IPS DF 19.7 (cell line): Measurements from ENCODE around the gene DCLK2.
"Not testable (repeated sequence)": the region's sequence is repeated elsewhere in the genome, so short reads cannot be mapped to it uniquely, and the experiment has no call there.

Experiments
- DNase-seq: peaks from one replicate; pipeline ENCODE4 v3.0.0-alpha.2; 2013; ENCODE audit warnings: low read depth, low spot score

DCLK2 gene

GRCh38 chr4:150149381-150149780 is 71.1 kb downstream of the DCLK2 start:
- no peak for DNase-seq

DNA sequence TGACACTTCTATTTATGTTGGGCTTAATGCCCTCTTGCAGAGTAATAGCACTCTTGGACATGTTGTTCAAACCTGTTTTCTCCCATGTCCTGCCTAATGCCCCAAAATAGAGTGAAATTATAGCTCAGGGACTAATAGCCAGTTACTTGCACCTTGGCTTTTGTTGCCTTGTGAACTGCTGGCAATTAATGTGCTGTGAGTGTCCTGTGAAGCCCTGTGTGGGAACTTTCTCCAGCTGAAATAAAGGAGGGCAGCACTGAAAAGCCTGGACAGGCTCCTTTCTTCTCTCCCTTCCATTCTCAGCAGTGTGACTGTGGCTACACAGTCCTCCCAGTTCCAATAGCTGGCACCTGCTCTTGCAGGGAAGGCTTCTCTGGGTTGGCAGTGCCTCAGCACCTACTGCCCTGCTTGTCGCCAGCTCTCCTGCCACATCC is 72.4 kb downstream of the DCLK2 start:
- DNase-seq: no peak

DNA sequence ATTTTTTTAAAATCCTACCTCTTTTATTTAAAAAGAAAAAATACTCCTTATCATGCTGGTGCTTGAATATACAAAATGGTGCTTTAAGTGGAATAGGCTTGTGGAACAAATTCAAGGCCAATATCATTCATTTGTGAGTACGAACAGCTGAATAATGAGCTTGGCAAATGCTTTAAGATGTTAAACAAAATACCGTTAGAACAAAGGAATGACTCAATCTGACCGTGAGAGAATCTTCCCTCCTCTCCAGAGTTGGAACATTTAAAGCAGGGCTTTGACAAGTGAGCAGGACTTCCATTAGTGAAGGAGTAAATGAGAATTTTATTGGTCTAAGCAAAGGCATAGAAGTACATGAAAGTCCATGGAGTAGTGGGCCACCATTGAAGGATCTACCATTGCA is 74.5 kb downstream of the DCLK2 start:
- DNase-seq: no peak

DNA sequence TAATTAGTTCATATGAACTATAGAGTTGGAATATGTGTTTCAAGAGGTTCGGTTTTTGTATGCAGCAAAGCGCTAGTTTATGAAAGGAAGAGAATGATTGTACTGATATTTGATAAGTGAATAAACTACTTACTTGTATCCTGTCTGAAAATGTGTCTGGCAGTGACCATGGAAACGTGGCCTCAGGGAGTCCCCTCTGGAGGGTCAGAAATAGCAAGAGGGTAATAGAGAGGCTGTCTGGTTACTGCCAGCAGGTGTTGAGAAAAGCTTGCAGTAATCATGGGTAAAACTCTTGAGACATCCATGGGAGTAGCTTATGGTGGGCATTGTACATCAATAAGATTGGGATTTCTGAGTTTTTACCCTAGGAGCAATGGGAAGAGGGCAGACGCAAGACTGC is 77.1 kb downstream of the DCLK2 start:
- DNase-seq: no peak

DNA sequence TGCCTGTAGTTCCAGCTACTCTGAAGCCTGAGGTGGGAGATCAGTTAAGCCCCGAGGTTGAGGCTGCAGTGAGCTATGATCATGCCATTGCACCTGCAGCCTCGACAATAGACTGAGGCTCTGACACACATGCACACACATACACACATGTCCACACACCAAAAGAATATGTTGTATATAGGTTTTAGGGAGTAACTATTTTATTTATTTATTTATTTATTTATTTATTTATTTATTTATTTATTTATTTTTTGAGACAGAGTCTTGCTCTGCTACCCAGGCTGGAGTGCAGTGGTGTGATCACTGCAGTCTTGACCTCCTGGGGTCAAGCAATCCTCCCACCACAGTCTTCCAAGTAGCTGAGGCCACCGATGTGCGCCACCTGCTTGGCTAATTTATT is 78.3 kb downstream of the DCLK2 start:
- no peak for DNase-seq

DNA sequence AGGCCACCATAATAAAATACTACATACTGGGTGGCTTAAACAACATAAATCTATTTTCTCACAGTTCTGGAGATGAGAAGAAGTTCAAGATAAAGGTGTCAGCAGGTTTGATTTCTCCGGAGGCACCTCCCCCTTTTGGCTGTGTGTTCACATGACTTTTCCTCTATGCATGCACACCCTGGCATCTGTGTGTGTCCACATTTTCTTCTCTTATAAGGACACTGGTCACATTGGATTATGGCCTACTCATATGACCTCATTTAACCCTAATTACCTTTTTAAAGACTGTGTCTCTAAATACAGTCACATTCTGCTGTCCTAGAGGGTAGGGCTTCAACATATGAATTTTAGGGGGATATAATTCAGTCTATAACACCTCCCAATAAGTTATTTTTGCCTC is 79.8 kb downstream of the DCLK2 start:
- DNase-seq: no peak

DNA sequence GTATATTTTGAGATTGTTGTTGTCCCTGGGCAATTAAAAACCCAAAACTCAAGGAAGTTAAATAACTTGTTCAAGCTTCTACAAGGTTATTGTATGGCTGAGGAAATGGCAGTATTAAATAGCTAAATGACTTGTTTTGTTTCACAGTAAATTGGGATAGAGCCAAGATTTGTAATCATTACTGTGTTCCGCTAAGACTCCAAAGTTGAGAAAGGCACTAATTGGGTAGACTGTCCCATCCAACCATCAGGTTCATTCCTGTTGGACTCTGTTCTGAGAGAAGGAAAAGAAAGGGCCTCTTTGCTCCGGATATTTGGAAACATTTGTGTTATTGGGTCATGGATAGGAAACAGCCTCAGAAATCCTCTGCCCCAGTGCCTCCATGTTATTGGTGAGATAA is 82.2 kb downstream of the DCLK2 start:
- no peak for DNase-seq

- DNase-seq: no peak
These were observed 82.9 kb downstream of the DCLK2 start for GRCh38 chr4:150161109-150161508.

DNA sequence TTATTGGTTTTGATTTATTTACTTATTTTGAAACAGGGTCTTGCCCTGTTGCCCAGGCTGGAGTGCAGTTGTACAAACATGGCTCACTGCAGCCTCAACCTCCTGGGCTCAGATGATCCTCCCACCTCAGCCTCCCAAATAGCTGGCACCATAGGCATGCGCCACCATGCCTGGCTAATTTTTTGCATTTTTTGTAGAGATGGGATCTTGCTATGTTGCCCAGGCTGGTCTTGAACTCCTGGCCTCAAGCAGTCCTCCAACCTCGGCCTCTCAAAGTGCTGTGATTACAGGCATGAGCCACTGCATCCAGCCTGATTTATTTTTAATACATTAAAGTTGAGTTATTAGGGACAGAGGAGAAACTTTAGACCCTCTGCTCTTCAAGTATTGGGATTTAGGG is 83.8 kb downstream of the DCLK2 start:
- not testable (repeated sequence) for DNase-seq

GRCh38 chr4:150164055-150164454 is 85.8 kb downstream of the DCLK2 start:
- DNase-seq: no peak

GRCh38 chr4:150164956-150165629 is 86.8 kb downstream of the DCLK2 start:
- no peak for DNase-seq

DNA sequence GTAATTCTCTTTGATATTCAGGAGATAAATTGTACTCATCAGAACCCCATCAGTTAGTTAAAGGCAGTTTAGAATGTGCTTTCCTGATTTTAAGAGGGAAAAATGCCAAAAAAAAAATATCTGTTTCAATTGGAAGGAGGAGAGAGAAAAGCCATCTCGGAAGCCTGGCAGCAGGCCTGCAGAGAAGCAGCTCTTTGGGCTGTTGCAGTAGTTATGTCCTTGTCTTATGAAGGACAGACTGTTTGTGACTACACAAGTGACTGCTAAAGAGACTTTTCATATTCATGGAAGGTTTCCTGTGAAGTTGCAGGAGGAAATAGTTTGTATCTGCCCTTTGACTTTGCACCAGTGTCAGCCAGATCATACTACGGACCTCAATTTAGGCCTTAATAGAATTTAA is 88.8 kb downstream of the DCLK2 start:
- DNase-seq: no peak

DNA sequence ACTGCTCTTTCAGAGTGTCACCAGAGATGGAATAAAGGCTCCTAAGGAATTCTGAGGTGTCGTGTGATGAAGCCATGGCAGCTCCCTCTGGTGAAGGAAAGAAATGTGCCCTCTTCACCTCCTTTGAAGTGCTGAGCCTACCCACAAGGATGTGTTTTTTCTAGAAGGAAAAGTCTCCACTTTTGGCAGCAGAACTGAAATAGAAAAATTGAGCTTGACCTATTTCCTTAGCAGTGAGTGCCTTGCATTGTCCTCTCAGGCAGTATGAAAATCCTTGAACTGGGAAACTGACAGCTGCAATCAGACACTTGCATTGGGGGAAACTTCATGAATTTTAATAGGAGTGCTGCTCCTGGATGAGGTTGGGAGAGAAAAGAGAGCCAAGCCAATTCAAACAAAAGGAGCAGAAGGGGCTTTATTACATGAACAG is 95.2 kb downstream of the DCLK2 start:
- DNase-seq: no peak

DNA sequence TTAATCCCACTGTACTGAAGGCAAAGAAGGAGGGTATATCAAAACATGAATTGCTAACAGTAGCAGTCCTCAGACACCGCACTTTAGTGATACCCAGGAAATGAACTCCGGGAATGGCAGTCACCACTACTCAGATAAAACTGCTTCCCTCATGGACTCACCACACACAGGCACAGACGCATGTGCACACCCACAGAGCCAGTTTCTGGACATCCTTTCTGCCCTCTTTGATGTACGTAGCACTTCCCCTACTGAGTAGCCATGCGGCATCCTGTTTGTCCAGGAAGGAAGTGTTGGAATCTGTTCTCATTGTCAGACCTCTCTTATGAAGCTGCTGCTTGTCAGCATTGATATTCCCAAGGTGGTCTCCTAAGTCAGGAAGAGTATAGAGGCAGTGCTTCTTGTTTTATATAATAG is 95.7 kb downstream of the DCLK2 start:
- DNase-seq: no peak

- DNase-seq: no peak
These were observed 98.3 kb downstream of the DCLK2 start for GRCh38 chr4:150176547-150176946.

GRCh38 chr4:150178161-150178560 is 99.9 kb downstream of the DCLK2 start:
- no peak for DNase-seq

- peak; percentile 15 for DNase-seq
These were observed 103.3 kb downstream of the DCLK2 start for GRCh38 chr4:150181536-150181935.

- no peak for DNase-seq
These were observed 104.5 kb downstream of the DCLK2 start for GRCh38 chr4:150182794-150183193.

GRCh38 chr4:150185033-150185432 is 106.8 kb downstream of the DCLK2 start:
- DNase-seq: not testable (repeated sequence)

GRCh38 chr4:150192986-150193385 is 114.7 kb downstream of the DCLK2 start:
- no peak for DNase-seq

- not testable (repeated sequence) for DNase-seq
These were observed 119.0 kb downstream of the DCLK2 start for GRCh38 chr4:150197256-150197655.

- DNase-seq: no peak
These were observed 120.8 kb downstream of the DCLK2 start for GRCh38 chr4:150199056-150199455.

DNA sequence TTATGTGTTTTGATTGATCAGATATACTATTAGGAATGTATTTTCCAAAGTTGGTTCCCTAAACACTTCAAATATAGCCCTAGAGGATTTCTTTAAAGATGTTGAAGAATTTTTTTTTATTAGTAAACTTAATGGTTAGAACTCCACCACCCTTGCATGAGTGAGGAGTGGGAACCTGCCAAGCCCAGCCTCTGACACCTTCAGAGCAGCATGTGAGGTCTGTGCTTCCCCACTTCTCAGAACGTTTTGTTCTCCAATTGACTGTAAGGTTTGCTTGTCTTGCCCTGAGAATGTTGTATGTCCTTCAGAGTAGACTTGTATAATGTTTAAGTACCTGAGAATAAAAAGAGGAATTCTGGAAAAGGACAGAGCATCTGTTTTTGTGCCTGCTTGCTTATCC is 126.8 kb downstream of the DCLK2 start:
- no peak for DNase-seq

GRCh38 chr4:150206265-150206664 is 128.0 kb downstream of the DCLK2 start:
- DNase-seq: no peak
